ENCODE results near the gene KIAA1671.

Gene KIAA1671

DNA sequence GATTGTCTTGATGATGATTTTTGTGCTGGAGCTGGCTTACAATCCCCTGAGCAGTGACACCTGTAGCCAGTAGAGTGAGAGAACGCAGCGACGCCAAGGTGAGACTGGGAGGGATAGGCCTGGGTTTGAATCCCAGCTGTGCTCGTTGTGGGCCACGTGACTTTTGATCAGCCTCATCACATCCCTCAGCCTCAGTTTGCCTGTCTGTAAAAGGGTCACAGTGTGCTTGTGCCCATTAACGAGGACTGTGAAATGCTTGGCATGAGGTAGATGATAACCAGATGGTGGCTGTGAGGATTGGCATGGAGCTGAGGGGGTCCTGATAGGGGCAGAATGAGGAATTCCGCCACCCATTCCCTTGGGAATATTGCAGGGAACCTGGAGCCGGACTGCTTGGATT, 9.6 kb downstream of the KIAA1671 start:
- Histone ChIP-seq H3K4me1 (ENCODE audit: insufficient read depth, low read length, poor library complexity, severe bottlenecking) (no peaks in the 10 kb centered on the region), H3K4me3 (ENCODE audit: low read length, poor library complexity, severe bottlenecking) (no peak overlapping the region), H2AFZ (ENCODE audit: low read length) (no peak overlapping the region), H3K79me2 (ENCODE audit: insufficient read depth, low read length) (no peaks in the 10 kb centered on the region), H4K20me1 (ENCODE audit: insufficient read depth, low read length, poor library complexity, severe bottlenecking) (no peaks in the 10 kb centered on the region), H3K4me2 (ENCODE audit: low read depth, low read length, poor library complexity, severe bottlenecking) (no peak overlapping the region), H3K9me2 (replicated peaks; ENCODE audit: low read depth, low read length) (no peaks in the 10 kb centered on the region), H3F3A (ENCODE audit: low read depth) (no peaks in the 10 kb centered on the region), H3K36me3 (ENCODE audit: insufficient read depth, low read length) (no peaks in the 10 kb centered on the region), H3K9me3 (ENCODE audit: insufficient read depth, low read depth, low read length) (no peaks in the 10 kb centered on the region), H3K27me3 (ENCODE audit: insufficient read depth, low read length, poor library complexity, severe bottlenecking) (no peaks in the 10 kb centered on the region), H3K9ac (ENCODE audit: low read depth, low read length, poor library complexity, severe bottlenecking) (no peak overlapping the region)
- TF ChIP-seq, protein P1, sequence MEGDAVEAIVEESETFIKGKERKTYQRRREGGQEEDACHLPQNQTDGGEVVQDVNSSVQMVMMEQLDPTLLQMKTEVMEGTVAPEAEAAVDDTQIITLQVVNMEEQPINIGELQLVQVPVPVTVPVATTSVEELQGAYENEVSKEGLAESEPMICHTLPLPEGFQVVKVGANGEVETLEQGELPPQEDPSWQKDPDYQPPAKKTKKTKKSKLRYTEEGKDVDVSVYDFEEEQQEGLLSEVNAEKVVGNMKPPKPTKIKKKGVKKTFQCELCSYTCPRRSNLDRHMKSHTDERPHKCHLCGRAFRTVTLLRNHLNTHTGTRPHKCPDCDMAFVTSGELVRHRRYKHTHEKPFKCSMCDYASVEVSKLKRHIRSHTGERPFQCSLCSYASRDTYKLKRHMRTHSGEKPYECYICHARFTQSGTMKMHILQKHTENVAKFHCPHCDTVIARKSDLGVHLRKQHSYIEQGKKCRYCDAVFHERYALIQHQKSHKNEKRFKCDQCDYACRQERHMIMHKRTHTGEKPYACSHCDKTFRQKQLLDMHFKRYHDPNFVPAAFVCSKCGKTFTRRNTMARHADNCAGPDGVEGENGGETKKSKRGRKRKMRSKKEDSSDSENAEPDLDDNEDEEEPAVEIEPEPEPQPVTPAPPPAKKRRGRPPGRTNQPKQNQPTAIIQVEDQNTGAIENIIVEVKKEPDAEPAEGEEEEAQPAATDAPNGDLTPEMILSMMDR (conservative IDR thresholded peaks at IDR 0.05; ENCODE audit: low read length), result no peak
- TF ChIP-seq EZH2phosphoT487 (IDR thresholded peaks at IDR 0.05; ENCODE audit: borderline replicate concordance), result no peak

DNA sequence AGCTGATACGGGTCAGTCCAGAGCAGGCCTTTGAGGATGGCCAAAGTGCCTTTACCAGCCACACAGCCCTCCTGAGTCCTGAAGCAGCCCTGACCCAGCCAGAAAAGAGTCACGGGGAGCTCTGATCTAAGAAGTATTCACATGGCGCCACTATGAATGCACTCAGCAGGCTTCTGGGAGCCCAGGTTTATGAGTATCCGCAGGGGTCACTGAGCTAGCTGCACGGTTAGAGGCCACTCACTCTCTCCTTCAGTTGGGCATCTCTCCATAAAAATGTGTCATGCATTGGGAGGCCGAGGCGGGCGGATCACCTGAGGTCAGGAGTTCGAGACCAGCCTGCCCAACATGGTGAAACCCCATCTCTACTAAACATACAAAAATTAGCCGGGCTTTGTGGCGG, 10.3 kb downstream of the KIAA1671 start:
- no peak overlapping the region for H3K4me3 ChIP-seq (ENCODE audit: low read length, poor library complexity, severe bottlenecking)
- no peaks in the 10 kb centered on the region for H3K36me3 ChIP-seq (ENCODE audit: insufficient read depth, low read length)
- H3K9me2 ChIP-seq (replicated peaks; ENCODE audit: low read depth, low read length), result no peaks in the 10 kb centered on the region
- TF ChIP-seq EZH2phosphoT487 (IDR thresholded peaks at IDR 0.05; ENCODE audit: borderline replicate concordance), result no peak
- TF ChIP-seq, protein P1 (conservative IDR thresholded peaks at IDR 0.05; ENCODE audit: low read length), result no peak
- H3F3A ChIP-seq (ENCODE audit: low read depth), result no peaks in the 10 kb centered on the region
- no peak overlapping the region for H2AFZ ChIP-seq (ENCODE audit: low read length)
- H3K4me1 ChIP-seq (ENCODE audit: insufficient read depth, low read length, poor library complexity, severe bottlenecking), result no peaks in the 10 kb centered on the region
- H3K9ac ChIP-seq (ENCODE audit: low read depth, low read length, poor library complexity, severe bottlenecking), result no peak overlapping the region
- no peaks in the 10 kb centered on the region for H3K79me2 ChIP-seq (ENCODE audit: insufficient read depth, low read length)
- H4K20me1 ChIP-seq (ENCODE audit: insufficient read depth, low read length, poor library complexity, severe bottlenecking), result no peaks in the 10 kb centered on the region
- H3K4me2 ChIP-seq (ENCODE audit: low read depth, low read length, poor library complexity, severe bottlenecking), result no peak overlapping the region
- no peaks in the 10 kb centered on the region for H3K27me3 ChIP-seq (ENCODE audit: insufficient read depth, low read length, poor library complexity, severe bottlenecking)
- H3K9me3 ChIP-seq (ENCODE audit: insufficient read depth, low read depth, low read length), result no peaks in the 10 kb centered on the region

DNA sequence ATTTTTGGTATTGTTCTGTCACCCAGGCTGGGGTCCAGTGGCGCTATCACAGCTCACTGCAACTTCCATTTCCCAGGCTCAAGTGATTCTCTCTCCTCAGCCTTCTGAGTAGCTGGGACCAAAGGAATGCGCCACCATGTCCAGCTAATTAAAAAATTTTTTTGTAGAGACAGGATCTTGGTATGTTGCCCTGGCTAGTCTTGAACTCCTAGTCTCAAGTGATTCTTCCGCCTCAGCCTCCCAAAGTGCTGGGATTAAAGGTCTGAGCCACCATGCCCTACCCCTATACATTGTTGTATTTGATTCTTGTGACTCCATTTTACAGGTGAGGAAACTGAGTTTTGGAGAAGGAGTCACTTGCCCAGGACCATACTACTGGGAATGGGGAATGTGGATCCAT, 11.9 kb downstream of the KIAA1671 start:
- H3K27me3 ChIP-seq (ENCODE audit: insufficient read depth, low read length, poor library complexity, severe bottlenecking), result no peaks in the 10 kb centered on the region
- H3K36me3 ChIP-seq (ENCODE audit: insufficient read depth, low read length), result no peaks in the 10 kb centered on the region
- H3K4me1 ChIP-seq (ENCODE audit: insufficient read depth, low read length, poor library complexity, severe bottlenecking), result no peaks in the 10 kb centered on the region
- H4K20me1 ChIP-seq (ENCODE audit: insufficient read depth, low read length, poor library complexity, severe bottlenecking), result no peaks in the 10 kb centered on the region
- no peaks in the 10 kb centered on the region for H3K79me2 ChIP-seq (ENCODE audit: insufficient read depth, low read length)
- H2AFZ ChIP-seq (ENCODE audit: low read length), result no peak overlapping the region
- no peak overlapping the region for H3K4me2 ChIP-seq (ENCODE audit: low read depth, low read length, poor library complexity, severe bottlenecking)
- no peak overlapping the region for H3K9ac ChIP-seq (ENCODE audit: low read depth, low read length, poor library complexity, severe bottlenecking)
- no peak for TF ChIP-seq EZH2phosphoT487 (IDR thresholded peaks at IDR 0.05; ENCODE audit: borderline replicate concordance)
- TF ChIP-seq, protein P1 (conservative IDR thresholded peaks at IDR 0.05; ENCODE audit: low read length), result no peak
- H3K4me3 ChIP-seq (ENCODE audit: low read length, poor library complexity, severe bottlenecking), result no peak overlapping the region
- no peaks in the 10 kb centered on the region for H3K9me2 ChIP-seq (replicated peaks; ENCODE audit: low read depth, low read length)
- no peaks in the 10 kb centered on the region for H3K9me3 ChIP-seq (ENCODE audit: insufficient read depth, low read depth, low read length)
- no peaks in the 10 kb centered on the region for H3F3A ChIP-seq (ENCODE audit: low read depth)

Measured in Loucy (cell line).